GM18511 (cell line): ENCODE results near the gene PGLYRP3.

Experiments used
- ATAC-seq: cut with Tn5 transposase; IDR thresholded peaks from one replicate; pipeline ENCODE4 v1.9.1; 2021; ENCODE audit warnings: mild to moderate bottlenecking, moderate library complexity; ENCODE audit not compliant: unreplicated experiment

Gene PGLYRP3

DNA sequence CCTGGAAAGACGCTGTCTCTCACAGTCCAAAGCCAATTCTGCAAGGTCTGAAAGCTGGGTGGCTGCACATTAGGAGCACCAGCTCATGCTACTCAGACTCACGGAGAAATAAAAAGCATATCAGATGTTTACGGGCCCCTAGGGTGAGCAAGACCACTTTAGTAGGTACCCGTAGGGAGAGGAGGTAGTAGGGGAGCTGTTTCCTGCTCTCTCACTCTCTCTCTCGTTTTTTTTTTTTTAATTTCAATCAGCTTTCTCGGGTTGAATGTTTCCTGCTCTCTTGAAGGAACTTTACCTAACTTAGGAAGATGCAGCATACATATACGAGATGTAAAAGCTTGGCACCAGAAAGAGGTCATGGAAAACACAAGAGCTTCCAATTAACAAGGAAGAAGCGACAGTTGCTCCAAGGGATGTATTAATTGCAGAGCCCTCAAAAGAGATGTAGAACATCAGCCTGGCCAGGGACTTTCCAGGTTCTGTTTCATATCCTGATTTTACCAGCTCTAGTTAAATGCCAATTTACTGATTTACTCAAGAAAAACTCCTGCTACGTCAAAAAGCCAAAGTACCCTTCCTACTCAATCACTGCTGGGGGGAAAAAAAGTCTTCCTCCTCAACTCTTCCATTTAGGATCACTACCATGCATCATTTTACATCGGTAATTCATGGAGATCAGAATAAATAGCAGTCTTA lies 50.1 kb downstream of the PGLYRP3 start:
- ATAC-seq, result no peak

DNA sequence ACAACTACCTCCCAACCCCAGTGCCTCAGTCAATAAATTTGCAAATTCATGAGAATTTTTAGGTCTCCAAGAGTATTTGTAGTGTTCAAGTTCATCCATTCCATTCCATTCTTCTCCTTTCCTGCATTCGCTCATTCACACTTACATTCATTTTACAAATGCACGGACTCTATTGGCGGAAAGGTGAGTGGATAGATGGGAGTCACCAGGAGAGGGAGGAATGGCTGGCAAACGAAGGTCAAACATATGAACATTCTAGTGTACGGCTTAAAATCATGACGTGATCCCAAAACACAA lies 50.7 kb downstream of the PGLYRP3 start:
- ATAC-seq, result no peak

DNA sequence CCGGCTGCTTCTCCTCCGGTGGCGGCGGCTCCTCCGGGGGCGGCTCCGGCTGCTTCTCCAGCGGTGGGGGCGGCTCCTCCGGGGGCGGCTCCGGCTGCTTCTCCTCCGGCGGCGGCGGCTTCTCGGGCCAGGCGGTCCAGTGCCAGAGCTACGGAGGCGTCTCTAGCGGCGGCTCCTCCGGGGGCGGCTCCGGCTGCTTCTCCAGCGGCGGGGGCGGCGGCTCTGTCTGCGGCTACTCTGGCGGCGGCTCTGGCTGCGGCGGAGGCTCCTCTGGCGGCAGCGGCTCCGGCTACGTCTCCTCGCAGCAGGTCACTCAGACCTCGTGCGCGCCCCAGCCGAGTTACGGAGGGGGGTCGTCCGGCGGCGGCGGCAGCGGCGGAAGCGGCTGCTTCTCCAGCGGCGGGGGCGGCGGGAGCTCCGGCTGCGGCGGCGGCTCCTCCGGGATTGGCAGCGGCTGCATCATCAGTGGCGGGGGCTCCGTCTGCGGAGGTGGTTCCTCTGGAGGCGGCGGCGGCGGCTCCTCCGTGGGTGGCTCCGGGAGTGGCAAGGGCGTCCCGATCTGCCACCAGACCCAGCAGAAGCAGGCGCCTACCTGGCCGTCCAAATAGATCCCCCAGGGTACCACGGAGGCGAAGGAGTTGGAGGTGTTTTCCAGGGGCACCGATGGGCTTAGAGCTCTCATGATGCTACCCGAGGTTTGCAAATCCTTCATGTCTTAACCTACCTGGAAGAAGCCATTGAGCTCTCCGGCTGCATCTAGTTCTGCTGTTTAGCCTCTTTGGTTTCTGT lies 51.3 kb downstream of the PGLYRP3 start:
- ATAC-seq, result peak; percentile 33

DNA sequence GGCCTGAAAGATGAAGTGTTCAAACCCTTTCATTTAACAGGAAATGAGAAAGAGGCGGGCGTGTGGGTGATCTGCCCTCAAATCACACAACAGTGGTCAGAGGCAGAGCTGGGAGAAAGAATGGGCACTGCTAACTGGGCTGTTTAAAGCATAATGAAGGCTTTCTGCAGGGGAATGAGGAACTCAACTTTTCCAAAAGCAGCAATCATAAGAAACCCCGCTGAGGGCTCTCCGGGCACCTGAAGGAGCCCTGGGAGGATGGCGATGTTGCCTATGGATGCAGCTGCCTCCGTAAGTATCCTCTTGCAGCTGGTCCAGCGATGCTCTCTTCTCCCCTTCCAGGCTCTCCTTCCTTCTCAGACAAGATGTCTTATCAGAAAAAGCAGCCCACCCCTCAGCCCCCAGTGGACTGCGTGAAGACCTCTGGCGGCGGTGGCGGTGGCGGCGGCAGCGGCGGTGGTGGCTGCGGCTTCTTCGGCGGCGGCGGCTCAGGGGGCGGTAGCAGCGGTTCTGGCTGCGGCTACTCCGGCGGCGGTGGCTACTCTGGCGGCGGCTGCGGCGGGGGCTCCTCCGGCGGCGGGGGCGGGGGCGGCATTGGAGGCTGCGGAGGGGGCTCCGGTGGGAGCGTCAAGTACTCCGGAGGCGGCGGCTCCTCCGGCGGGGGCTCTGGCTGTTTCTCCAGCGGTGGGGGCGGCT lies 52.0 kb downstream of the PGLYRP3 start:
- ATAC-seq, result peak; percentile 51

DNA sequence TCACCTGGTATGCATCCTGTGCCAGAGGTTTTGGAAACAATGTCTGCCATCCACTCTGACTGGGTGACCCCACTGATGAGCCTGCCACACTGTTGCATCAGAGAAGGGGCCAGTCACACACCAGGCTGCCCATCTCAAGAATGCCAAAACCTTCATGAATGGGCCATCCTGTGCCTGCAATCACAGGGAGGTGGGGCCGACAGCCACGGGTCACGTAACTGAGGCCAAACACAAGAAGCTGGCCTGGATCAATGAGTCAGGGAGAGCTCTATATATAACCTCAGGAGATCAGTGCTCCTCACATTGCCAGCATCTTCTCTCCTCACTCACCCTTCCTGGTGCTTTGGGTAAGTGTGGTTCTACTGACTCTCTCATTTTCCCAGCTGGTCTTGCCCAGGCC lies 53.4 kb downstream of the PGLYRP3 start, which contains the start of gene LORICRIN:
TSS of gene LORICRIN (plus strand) at position 301 of the 400 bp plus-strand sequence. CDS start 1,263 bp downstream, outside the sequence.
- no peak for ATAC-seq

DNA sequence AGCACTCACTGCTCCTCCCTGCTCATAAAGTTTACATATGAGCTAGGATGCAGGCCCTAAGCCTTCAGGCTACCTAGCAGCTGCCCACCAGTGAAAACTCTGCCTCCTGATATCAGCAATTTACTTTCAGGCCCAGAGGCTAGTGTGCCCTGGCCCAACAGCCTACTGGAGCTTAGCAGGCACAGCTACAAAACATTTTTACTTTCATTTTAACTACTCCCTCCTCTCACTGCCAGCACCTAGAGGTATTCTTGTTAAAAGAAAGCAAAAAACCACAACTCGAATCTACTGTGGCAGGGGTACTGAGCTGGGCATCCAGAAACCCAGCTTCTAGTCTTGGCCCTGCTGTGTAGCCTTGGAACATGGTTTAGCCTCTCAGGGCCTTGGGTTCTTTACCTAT lies 59.1 kb downstream of the PGLYRP3 start:
- ATAC-seq, result peak; percentile 73

DNA sequence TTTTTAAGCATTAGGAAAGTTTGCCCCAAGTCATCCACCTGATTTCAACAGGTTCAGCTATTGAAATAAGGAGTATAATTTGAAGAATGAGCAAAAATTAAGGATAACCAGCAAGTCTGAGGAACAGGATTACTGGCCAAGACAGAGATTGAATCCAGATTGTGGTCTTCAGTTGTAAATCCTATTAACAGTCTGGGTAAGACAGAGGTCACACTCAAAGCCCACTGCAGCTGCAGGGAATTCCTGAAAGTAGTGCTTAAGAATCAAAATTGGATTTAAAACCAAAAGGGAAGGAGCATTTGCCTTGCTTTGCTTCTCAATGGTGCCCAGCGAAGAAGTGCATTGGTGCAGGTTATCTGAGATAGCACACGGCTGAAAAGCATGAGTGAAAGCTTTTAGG lies 59.7 kb downstream of the PGLYRP3 start:
- no peak for ATAC-seq

DNA sequence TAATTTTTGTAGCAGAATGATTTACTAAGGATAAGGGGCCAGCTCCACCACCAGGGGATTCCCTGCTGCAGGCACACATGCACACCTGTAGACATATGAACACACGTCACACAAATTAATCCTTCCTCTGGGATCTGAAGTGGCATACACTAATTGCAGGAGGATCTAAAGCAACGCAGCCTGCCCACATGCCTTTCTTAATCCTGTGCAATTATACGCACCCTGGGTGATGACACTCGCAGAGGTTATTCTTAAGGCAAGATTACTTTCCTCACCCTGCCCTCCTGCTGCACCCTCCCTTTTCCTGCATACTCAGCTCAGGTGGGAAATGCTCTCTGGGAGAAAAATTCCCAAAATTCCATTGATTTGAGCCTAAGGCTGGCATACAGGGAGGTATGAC lies 60.8 kb downstream of the PGLYRP3 start:
- no peak for ATAC-seq

DNA sequence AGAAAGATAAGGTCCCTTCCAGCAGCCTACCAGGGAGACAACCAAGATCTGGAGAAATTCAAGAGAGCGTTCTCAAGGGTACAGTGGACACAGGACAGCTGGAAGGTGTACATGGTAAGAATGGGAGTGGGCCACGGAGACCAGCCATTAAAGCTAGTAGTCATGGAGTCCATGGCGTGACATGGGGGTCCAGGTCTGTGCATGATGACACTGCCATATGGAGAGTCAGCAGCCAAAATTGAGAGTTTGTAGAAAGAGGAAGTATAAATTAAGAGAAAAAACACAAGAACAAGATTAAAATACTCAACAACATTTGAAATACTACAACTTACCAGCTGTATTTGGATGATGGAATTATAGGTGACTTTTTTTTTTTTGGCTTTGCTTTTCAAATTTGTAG lies 61.2 kb downstream of the PGLYRP3 start:
- ATAC-seq, result no peak

DNA sequence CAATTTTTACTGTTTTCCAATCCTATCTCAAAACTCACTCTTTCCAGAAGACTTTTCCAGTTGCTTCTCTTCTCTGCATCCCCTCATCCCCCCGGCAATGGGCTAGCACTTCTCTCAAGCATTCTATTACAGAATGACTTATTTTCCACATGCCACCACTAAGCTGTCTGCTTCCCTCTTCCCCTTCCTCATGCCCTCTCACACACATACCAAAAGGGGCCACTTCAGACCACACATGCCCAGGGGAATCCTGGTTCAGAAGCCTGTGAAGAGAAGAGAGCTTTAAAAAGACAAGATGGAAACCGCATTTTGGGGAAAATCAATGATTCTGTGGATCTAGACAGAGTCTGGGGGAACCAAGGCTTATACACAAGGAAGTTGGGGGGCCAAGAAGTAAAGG lies 61.7 kb downstream of the PGLYRP3 start:
- ATAC-seq, result no peak

DNA sequence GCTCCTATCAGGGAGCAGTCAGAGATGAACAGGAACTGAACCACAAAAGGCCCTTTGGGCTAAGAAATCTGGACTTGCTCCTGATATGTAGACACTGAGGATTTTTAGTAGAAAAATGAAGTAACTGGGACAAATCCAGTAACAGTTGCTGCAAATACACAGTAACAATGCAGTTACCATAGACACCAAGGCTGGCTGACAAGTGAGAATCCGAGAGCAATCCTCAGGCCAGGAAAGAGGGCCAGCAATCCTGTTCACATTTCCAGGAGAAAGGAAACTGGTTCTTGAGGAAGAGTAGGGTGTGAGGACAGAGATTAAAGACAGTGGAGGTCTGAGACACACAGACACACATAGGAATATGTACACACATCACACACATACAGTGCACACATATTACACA lies 62.6 kb downstream of the PGLYRP3 start:
- no peak for ATAC-seq

DNA sequence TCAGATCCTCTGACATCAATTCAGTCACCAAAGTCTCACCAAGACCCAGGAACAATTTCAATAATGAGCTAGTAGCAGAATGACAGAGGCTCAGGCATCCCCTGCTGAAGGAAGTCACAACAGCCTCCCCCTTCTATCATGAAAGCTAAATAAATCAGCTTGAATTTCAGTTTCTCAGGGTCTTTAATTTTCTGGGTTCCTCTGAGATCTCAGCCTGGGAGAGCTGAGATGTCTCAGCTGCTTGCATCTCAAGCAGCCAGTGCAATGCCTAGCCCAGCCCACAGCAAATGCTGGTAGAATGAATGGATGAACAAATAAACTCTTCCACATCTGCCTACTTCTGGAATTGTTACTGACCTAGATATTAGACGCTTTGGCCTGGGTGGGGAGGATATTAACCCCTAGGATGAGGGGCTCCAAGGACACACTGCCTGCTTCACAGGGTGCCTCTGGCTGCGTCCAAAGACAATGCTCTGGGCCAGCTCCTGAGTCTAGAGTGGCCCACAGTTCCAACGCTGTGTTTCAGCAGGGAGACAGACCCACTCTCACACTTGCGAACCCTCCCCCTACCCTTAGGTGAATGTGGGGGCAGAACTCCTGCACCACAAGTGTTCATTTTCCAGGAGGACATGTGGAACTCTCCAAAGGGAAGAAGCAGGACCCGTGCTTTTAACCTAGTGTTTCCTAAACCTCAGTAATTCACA lies 64.4 kb downstream of the PGLYRP3 start:
- no peak for ATAC-seq
